HEK293T (cell line): ENCODE data around the gene CTDSP1.

ENCODE experiments used
- BHLHE40 ChIP-seq: fragments of 450-650 bp; IDR thresholded peaks from 2 replicates; pipeline ENCODE4 v1.6.1; 2016; ENCODE audit warnings: mild to moderate bottlenecking, moderate library complexity, borderline replicate concordance
- CTBP1 ChIP-seq: fragments of 450-650 bp; IDR thresholded peaks from 2 replicates; pipeline ENCODE4 v1.6.1; 2016; ENCODE audit warnings: borderline replicate concordance
- FOXA1 ChIP-seq: fragments of 450-650 bp; IDR thresholded peaks from 2 replicates; pipeline ENCODE4 v1.6.1; 2016; ENCODE audit warnings: mild to moderate bottlenecking
- SP1 ChIP-seq: fragments of 450-650 bp; IDR thresholded peaks from 2 replicates; pipeline ENCODE4 v1.6.1; 2017
- SUZ12 ChIP-seq: fragments of 450-650 bp; IDR thresholded peaks from 2 replicates; pipeline ENCODE4 v1.6.1; 2016; ENCODE audit warnings: mild to moderate bottlenecking
- ZNF384 ChIP-seq: fragments of 450-650 bp; IDR thresholded peaks from 2 replicates; pipeline ENCODE4 v1.6.1; 2016

DNA sequence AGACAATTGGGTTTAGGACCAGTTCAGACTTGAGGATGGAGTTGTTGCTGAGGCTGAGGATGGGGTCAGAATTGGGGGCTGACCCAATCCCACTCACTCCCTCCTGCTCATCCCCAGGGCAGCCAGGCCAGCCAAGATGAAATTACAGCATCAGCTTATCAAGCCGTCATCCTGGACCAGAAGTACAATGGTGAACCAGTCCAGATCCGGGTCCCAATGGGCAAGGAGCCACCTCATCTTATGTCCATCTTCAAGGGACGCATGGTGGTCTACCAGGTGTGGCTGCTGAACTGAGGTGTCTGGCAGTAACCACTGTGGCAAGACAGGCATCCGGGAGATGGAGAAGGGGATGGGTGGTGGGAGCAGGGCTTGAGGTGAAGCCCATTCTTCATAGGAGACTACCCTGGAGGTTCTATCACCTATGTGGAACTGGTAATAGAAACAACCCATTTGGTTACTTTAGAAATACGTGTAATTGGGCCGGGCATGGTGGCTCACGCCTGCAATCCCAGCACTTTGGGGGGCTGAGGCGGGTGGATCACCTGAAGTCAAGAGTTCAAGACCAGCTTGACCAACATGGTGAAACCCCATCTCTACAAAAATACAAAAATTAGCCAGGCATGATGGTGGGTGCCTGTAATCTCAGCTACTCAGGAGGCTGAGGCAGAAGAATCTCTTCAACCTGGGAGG is 33.2 kb downstream of the CTDSP1 start:
- TF ChIP-seq CTBP1 (no peak), BHLHE40 (no peak), SUZ12 (no peak), ZNF384 (no peak), FOXA1 (no peak), SP1 (no peak)
